Loucy (cell line): ENCODE data around the gene PHIP.

Source experiments
- H2AFZ ChIP-seq: fragments of 200-600 bp; sonication (generic); 2 replicates; pipeline ENCODE4 v1.6.0; 2016; ENCODE audit warnings: antibody characterized with exemption, mild to moderate bottlenecking, low read length, moderate library complexity
- H3F3A ChIP-seq: fragments of 200-600 bp; 2 replicates; pipeline ENCODE4 v1.6.0; 2016; ENCODE audit warnings: antibody characterized with exemption, low read depth, mild to moderate bottlenecking
- H3K27me3 ChIP-seq: fragments of 200-600 bp; sonication (generic); 2 replicates; pipeline ENCODE4 v1.6.1; 2014; ENCODE audit warnings: low read length, mild to moderate bottlenecking; ENCODE audit not compliant: insufficient read depth, poor library complexity, severe bottlenecking
- H3K36me3 ChIP-seq: fragments of 200-600 bp; sonication (generic); 2 replicates; pipeline ENCODE4 v1.6.1; 2016; ENCODE audit warnings: low read length; ENCODE audit not compliant: insufficient read depth
- H3K4me1 ChIP-seq: fragments of 200-600 bp; sonication (generic); 2 replicates; pipeline ENCODE4 v1.5.1; 2014; ENCODE audit warnings: low read length, mild to moderate bottlenecking; ENCODE audit not compliant: insufficient read depth, poor library complexity, severe bottlenecking
- H3K4me2 ChIP-seq: fragments of 200-600 bp; sonication (generic); 2 replicates; pipeline ENCODE4 v1.6.0; 2014; ENCODE audit warnings: antibody characterized with exemption, low read length, low read depth, mild to moderate bottlenecking; ENCODE audit not compliant: poor library complexity, severe bottlenecking
- H3K4me3 ChIP-seq: fragments of 200-600 bp; sonication (generic); 2 replicates; pipeline ENCODE4 v1.5.1; 2014; ENCODE audit warnings: low read length, mild to moderate bottlenecking, mixed read lengths; ENCODE audit not compliant: poor library complexity, severe bottlenecking
- H3K79me2 ChIP-seq: fragments of 200-600 bp; sonication (generic); 2 replicates; pipeline ENCODE4 v1.6.1; 2014; ENCODE audit warnings: low read length; ENCODE audit not compliant: insufficient read depth
- H3K9ac ChIP-seq: fragments of 200-600 bp; sonication (generic); 2 replicates; pipeline ENCODE4 v1.6.0; 2014; ENCODE audit warnings: mild to moderate bottlenecking, low read depth, low read length, moderate library complexity; ENCODE audit not compliant: poor library complexity, severe bottlenecking
- H3K9me2 ChIP-seq: fragments of 200-600 bp; sonication (generic); replicated peaks from 2 replicates; pipeline ENCODE4 v1.6.1; 2016; ENCODE audit warnings: low read depth, low read length, mixed read lengths
- H3K9me3 ChIP-seq: fragments of 200-600 bp; sonication (generic); 2 replicates; pipeline ENCODE4 v1.6.1; 2014; ENCODE audit warnings: mild to moderate bottlenecking, antibody characterized with exemption, low read length, low read depth; ENCODE audit not compliant: insufficient read depth
- H4K20me1 ChIP-seq: fragments of 200-600 bp; sonication (generic); 2 replicates; pipeline ENCODE4 v1.6.0; 2014; ENCODE audit warnings: antibody characterized with exemption, low read length, mild to moderate bottlenecking; ENCODE audit not compliant: insufficient read depth, poor library complexity, severe bottlenecking
- CTCF ChIP-seq: fragments of 200-600 bp; sonication (generic); conservative IDR thresholded peaks from 2 replicates; pipeline ENCODE4 v1.5.1; 2014; ENCODE audit warnings: mild to moderate bottlenecking, antibody characterized with exemption, low read length
- EZH2phosphoT487 ChIP-seq: fragments of 200-600 bp; IDR thresholded peaks from 2 replicates; pipeline ENCODE4 v1.6.1; 2018; ENCODE audit warnings: antibody characterized with exemption, mild to moderate bottlenecking, moderate library complexity, borderline replicate concordance

Gene PHIP

GRCh38 chr6:78954740-78955139 lies 123.3 kb downstream of the PHIP start:
- H2AFZ ChIP-seq, result no peak overlapping the region
- no peaks in the 10 kb centered on the region for H3K9me2 ChIP-seq
- no peaks in the 10 kb centered on the region for H3K9me3 ChIP-seq
- H3K27me3 ChIP-seq, result no peaks in the 10 kb centered on the region
- no peak overlapping the region for H3K4me2 ChIP-seq
- H3K79me2 ChIP-seq, result no peaks in the 10 kb centered on the region
- H3K4me1 ChIP-seq, result no peaks in the 10 kb centered on the region
- H3F3A ChIP-seq, result no peaks in the 10 kb centered on the region
- no peaks in the 10 kb centered on the region for H4K20me1 ChIP-seq
- H3K4me3 ChIP-seq, result no peak overlapping the region
- H3K9ac ChIP-seq, result no peak overlapping the region
- peaks cover 96% of the 10 kb centered on the region for H3K36me3 ChIP-seq
- TF ChIP-seq CTCF (no peak), EZH2phosphoT487 (no peak)

- H3K27me3 ChIP-seq, result no peaks in the 10 kb centered on the region
- H3K9me2 ChIP-seq, result no peaks in the 10 kb centered on the region
- no peak overlapping the region for H3K4me2 ChIP-seq
- no peaks in the 10 kb centered on the region for H3F3A ChIP-seq
- H2AFZ ChIP-seq, result no peak overlapping the region
- H3K4me1 ChIP-seq, result no peaks in the 10 kb centered on the region
- H3K36me3 ChIP-seq, result peaks cover 96% of the 10 kb centered on the region
- no peaks in the 10 kb centered on the region for H4K20me1 ChIP-seq
- no peak for TF ChIP-seq CTCF
- no peak for TF ChIP-seq EZH2phosphoT487
- H3K79me2 ChIP-seq, result no peaks in the 10 kb centered on the region
- H3K9me3 ChIP-seq, result peaks cover 9% of the 10 kb centered on the region; the same call in 1 of the 2 replicates
- no peak overlapping the region for H3K9ac ChIP-seq
- H3K4me3 ChIP-seq, result no peak overlapping the region
Observed at GRCh38 chr6:78953798-78954197, 124.3 kb downstream of the PHIP start.

DNA sequence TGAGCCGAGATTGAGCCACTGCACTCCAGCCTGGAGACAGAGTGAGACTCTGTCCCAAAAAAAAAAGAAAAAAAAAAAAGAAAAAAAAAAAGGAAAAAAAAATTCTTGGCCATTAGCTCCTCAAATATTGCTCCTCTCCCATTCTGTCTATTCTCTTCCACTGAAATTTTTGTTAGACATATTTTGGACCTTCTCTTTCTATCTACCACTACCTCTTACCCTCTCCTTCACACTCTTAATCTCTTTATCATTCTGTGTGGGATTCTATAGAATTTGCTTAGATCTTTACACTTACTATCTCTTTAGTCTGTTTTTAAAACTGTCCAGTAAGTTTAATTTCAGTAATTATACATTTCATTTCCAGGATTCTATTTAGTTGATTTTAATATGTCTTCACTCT lies 125.7 kb downstream of the PHIP start:
- no peaks in the 10 kb centered on the region for H3K79me2 ChIP-seq
- H3K36me3 ChIP-seq, result peaks cover 96% of the 10 kb centered on the region
- H3K4me3 ChIP-seq, result no peak overlapping the region
- peaks cover 13% of the 10 kb centered on the region; the same call in 1 of the 2 replicates for H3K9me3 ChIP-seq
- H3K4me2 ChIP-seq, result no peak overlapping the region
- no peak overlapping the region for H3K9ac ChIP-seq
- H3F3A ChIP-seq, result no peaks in the 10 kb centered on the region
- H2AFZ ChIP-seq, result no peak overlapping the region
- H3K9me2 ChIP-seq, result no peaks in the 10 kb centered on the region
- TF ChIP-seq EZH2phosphoT487 (no peak), CTCF (no peak)
- H3K4me1 ChIP-seq, result no peaks in the 10 kb centered on the region
- H4K20me1 ChIP-seq, result no peaks in the 10 kb centered on the region
- no peaks in the 10 kb centered on the region for H3K27me3 ChIP-seq
